H1 (cell line): ENCODE data around the gene TNFAIP1. TPM values are rescaled to one million over a fixed set of nuclear protein-coding genes. Genes with fewer than 3 reads are reported as not detected.

ENCODE experiments used
- CTCF ChIA-PET: fragments of 300-600 bp; sonication (Branson Sonifier 250); formaldehyde crosslinking; loops from one replicate; lab custom pipeline; 2021; ENCODE audit not compliant: partially characterized antibody; lab: Charles Lee
- POLR2A ChIA-PET: fragments of 300-600 bp; sonication (Branson Sonifier 250); formaldehyde crosslinking; loops from one replicate; lab custom pipeline; 2021; ENCODE audit warnings: inconsistent platforms; ENCODE audit not compliant: partially characterized antibody; lab: Charles Lee
- DNase-seq, 2 experiments: peaks; one replicate each; pipeline versions ENCODE4 v3.0.0 to v3.0.0-alpha.2; 2010 to 2022; ENCODE audit warnings: low spot score in 2 of 2, low read depth in 1 of 2, mixed read lengths in 1 of 2
- FAIRE-seq: peaks from 2 replicates; lab custom pipeline; 2011; peaks lifted over from hg19 to GRCh38; lab: Jason Lieb, UNC
- H2AFZ ChIP-seq: 2 replicates; pipeline ENCODE4 v1.8.1; 2012; ENCODE audit warnings: low read length, inconsistent platforms
- H2AK5ac ChIP-seq: 2 replicates; pipeline ENCODE4 v1.6.1; 2013; ENCODE audit warnings: low read depth, low read length
- H2BK120ac ChIP-seq: replicated peaks from 2 replicates; pipeline ENCODE3; 2013; ENCODE audit warnings: low read depth, low read length, inconsistent platforms
- H2BK12ac ChIP-seq: 2 replicates; pipeline ENCODE4 v1.6.1; 2013; ENCODE audit warnings: low read depth, low read length
- H2BK15ac ChIP-seq: 2 replicates; pipeline ENCODE4 v1.6.1; 2013; ENCODE audit warnings: low read length
- H2BK20ac ChIP-seq: 2 replicates; pipeline ENCODE4 v1.6.1; 2013; ENCODE audit warnings: low read length
- H2BK5ac ChIP-seq: 2 replicates; pipeline ENCODE4 v1.6.1; 2013; ENCODE audit warnings: low read depth, low read length
- H3K14ac ChIP-seq: 2 replicates; pipeline ENCODE4 v1.6.1; 2013; ENCODE audit warnings: inconsistent platforms; ENCODE audit not compliant: insufficient read length
- H3K18ac ChIP-seq: 2 replicates; pipeline ENCODE4 v1.6.1; 2013; ENCODE audit warnings: low read length; ENCODE audit errors: extremely low read depth
- H3K23ac ChIP-seq: 2 replicates; pipeline ENCODE4 v1.6.1; 2013; ENCODE audit warnings: inconsistent platforms; ENCODE audit not compliant: insufficient read length
- H3K23me2 ChIP-seq: 2 replicates; pipeline ENCODE4 v1.6.1; 2013; ENCODE audit warnings: low read depth, low read length
- H3K27ac ChIP-seq: 2 replicates; pipeline ENCODE4 v1.6.1; 2011; ENCODE audit warnings: low read depth, low read length, inconsistent platforms
- H3K27me3 ChIP-seq, 4 experiments: replicated peaks in 1 of 4; 1 replicate in 1 of 4; 2 replicates in 3 of 4; pipeline versions ENCODE4 v1.6.1 to v1.8.1; 2011 to 2013; ENCODE audit warnings: low read length in 3 of 4, mild to moderate bottlenecking in 3 of 4, inconsistent platforms in 2 of 4, mixed read lengths in 2 of 4, moderate library complexity in 1 of 4; ENCODE audit not compliant: control insufficient read depth in 3 of 4, insufficient read depth in 3 of 4; ENCODE audit errors: extremely low read depth in 1 of 4
- H3K36me3 ChIP-seq, 4 experiments: 2 replicates each; pipeline versions ENCODE4 v1.6.1 to v1.8.1; 2011 to 2013; ENCODE audit warnings: mild to moderate bottlenecking in 4 of 4, low read length in 3 of 4, moderate library complexity in 2 of 4, control low read depth in 1 of 4, inconsistent platforms in 1 of 4; ENCODE audit not compliant: insufficient read depth in 4 of 4, control insufficient read depth in 2 of 4
- H3K4ac ChIP-seq: replicated peaks from 2 replicates; pipeline ENCODE3; 2013; ENCODE audit warnings: low read length, low read depth, mixed read lengths, inconsistent platforms; ENCODE audit not compliant: insufficient read length
- H3K4me1 ChIP-seq, 4 experiments: replicated peaks in 1 of 4; 1 replicate in 1 of 4; 2 replicates in 3 of 4; pipeline versions ENCODE4 v1.6.1 to v1.8.1; 2011 to 2013; ENCODE audit warnings: low read length in 3 of 4, inconsistent platforms in 2 of 4, mixed read lengths in 1 of 4; ENCODE audit not compliant: insufficient read depth in 4 of 4, control insufficient read depth in 3 of 4
- H3K4me2 ChIP-seq, 2 experiments: 2 replicates each; pipeline versions ENCODE4 v1.6.1 to v1.8.1; 2011 to 2013; ENCODE audit warnings: low read depth in 2 of 2, low read length in 2 of 2, control low read depth in 1 of 2, inconsistent platforms in 1 of 2, mild to moderate bottlenecking in 1 of 2; ENCODE audit not compliant: insufficient read depth in 1 of 2
- H3K4me3 ChIP-seq, 4 experiments: fragments of 200-600, 300-600 bp in 1 of 4; sonication (generic), shearing (Covaris generic), sonication (Bioruptor Twin) in 1 of 4; 2 replicates each; pipeline versions ENCODE4 v1.5.1 to v1.8.1; 2011 to 2016; ENCODE audit warnings: low read length in 4 of 4, low read depth in 3 of 4, control low read depth in 2 of 4, inconsistent platforms in 2 of 4, mild to moderate bottlenecking in 2 of 4, mixed read lengths in 1 of 4, moderate library complexity in 1 of 4; ENCODE audit not compliant: insufficient read depth in 2 of 4; ENCODE audit errors: extremely low read depth in 1 of 4
- H3K56ac ChIP-seq: replicated peaks from 2 replicates; pipeline ENCODE3; 2013; ENCODE audit warnings: low read depth, mild to moderate bottlenecking, mixed read lengths, low read length, inconsistent platforms; ENCODE audit not compliant: insufficient read length
- H3K79me1 ChIP-seq: 2 replicates; pipeline ENCODE4 v1.6.1; 2013; ENCODE audit warnings: low read depth, low read length, control low read depth
- H3K79me2 ChIP-seq, 2 experiments: 2 replicates each; pipeline versions ENCODE4 v1.6.1 to v1.8.1; 2012 to 2013; ENCODE audit warnings: low read length in 2 of 2, mild to moderate bottlenecking in 2 of 2, inconsistent platforms in 1 of 2; ENCODE audit not compliant: insufficient read depth in 2 of 2, control insufficient read depth in 1 of 2
- H3K9ac ChIP-seq, 4 experiments: replicated peaks in 1 of 4; 1 replicate in 1 of 4; 2 replicates in 3 of 4; pipeline versions ENCODE4 v1.6.1 to v1.8.1; 2011 to 2013; ENCODE audit warnings: low read depth in 3 of 4, low read length in 3 of 4, control low read depth in 2 of 4, mild to moderate bottlenecking in 2 of 4, moderate library complexity in 2 of 4, inconsistent platforms in 1 of 4; ENCODE audit errors: extremely low read depth in 1 of 4
- H3K9me3 ChIP-seq, 2 experiments: 2 replicates each; pipeline versions ENCODE4 v1.6.1 to v1.8.1; 2012 to 2013; ENCODE audit warnings: mild to moderate bottlenecking in 2 of 2, moderate library complexity in 2 of 2, control low read depth in 1 of 2, inconsistent platforms in 1 of 2, low read depth in 1 of 2, low read length in 1 of 2, mixed read lengths in 1 of 2; ENCODE audit not compliant: insufficient read depth in 2 of 2
- H4K20me1 ChIP-seq, 2 experiments: replicated peaks in 1 of 2; 2 replicates each; pipeline versions ENCODE3 to v1.8.1; 2011 to 2013; ENCODE audit warnings: inconsistent platforms in 2 of 2, low read length in 2 of 2, mild to moderate bottlenecking in 1 of 2; ENCODE audit not compliant: insufficient read depth in 2 of 2, control insufficient read depth in 1 of 2
- H4K5ac ChIP-seq: 2 replicates; pipeline ENCODE4 v1.6.1; 2013; ENCODE audit warnings: low read length, low read depth, mixed read lengths, inconsistent platforms; ENCODE audit not compliant: insufficient read length
- H4K8ac ChIP-seq: 2 replicates; pipeline ENCODE4 v1.8.0; 2013; ENCODE audit warnings: mild to moderate bottlenecking, moderate library complexity, low read length, inconsistent platforms; ENCODE audit not compliant: insufficient read depth; ENCODE audit errors: extremely low read depth
- H4K91ac ChIP-seq: replicated peaks from 2 replicates; pipeline ENCODE3; 2013; ENCODE audit warnings: low read length, mixed read lengths, inconsistent platforms; ENCODE audit not compliant: insufficient read length
- BCL11A ChIP-seq, 2 experiments: IDR thresholded peaks; one replicate each; pipeline ENCODE4 v1.6.1; 2011; ENCODE audit warnings: low read depth in 2 of 2, low read length in 2 of 2, mild to moderate bottlenecking in 2 of 2
- CEBPB ChIP-seq: IDR thresholded peaks from 2 replicates; pipeline ENCODE4 v1.6.1; 2012; ENCODE audit warnings: low read depth, low read length
- CHD2 ChIP-seq: IDR thresholded peaks from 2 replicates; pipeline ENCODE4 v1.6.1; 2012; ENCODE audit warnings: low read length, improper control_type of control experiment
- E2F6 ChIP-seq: IDR thresholded peaks from 2 replicates; pipeline ENCODE4 v1.6.1; 2012; ENCODE audit warnings: inconsistent platforms
- MAX ChIP-seq: IDR thresholded peaks from 2 replicates; pipeline ENCODE4 v1.6.1; 2012; ENCODE audit warnings: inconsistent platforms
- TBP ChIP-seq: IDR thresholded peaks from 2 replicates; pipeline ENCODE4 v1.6.1; 2011; ENCODE audit warnings: low read depth, low read length, improper control_type of control experiment
- YY1 ChIP-seq: IDR thresholded peaks from 2 replicates; pipeline ENCODE4 v1.6.1; 2011; ENCODE audit warnings: low read depth, mild to moderate bottlenecking, low read length
- WGBS, 2 experiments: shearing (Covaris generic) in 1 of 2; methylation state at CpG; one replicate each; pipeline versions ENCODE4 v1.1.6 to v1.1.7; 2013 to 2015; ENCODE audit warnings: low lambda C conversion rate in 2 of 2, mixed read lengths in 2 of 2, inconsistent platforms in 1 of 2, low coverage in 1 of 2, missing lambda C conversion rate in 1 of 2; ENCODE audit not compliant: insufficient replicate concordance in 2 of 2, insufficient coverage in 1 of 2, insufficient read length in 1 of 2; ENCODE audit errors: extremely low coverage in 1 of 2, missing lambda C conversion rate in 1 of 2; 5-methylcytosine and 5-hydroxymethylcytosine counted together
- polyA plus RNA-seq, 7 experiments: library from polyadenylated mRNA; depleted of rRNA in 3 of 7; stranded (reverse) in 5 of 7; unstranded in 2 of 7; fragments of >200 nt in 5 of 7; fragments of 200-250 nt in 2 of 7; gene quantifications; 1 replicate in 5 of 7; 2 replicates in 1 of 7; 4 replicates in 1 of 7; pipeline versions ENCODE4 v1.2.1 to v1.2.3, GENCODE V29; 2011 to 2013; ENCODE audit warnings: missing spikeins in 2 of 7, mixed read lengths in 2 of 7
- total RNA-seq: library from RNA; stranded (reverse); fragmentation: NEBNext Ultra II Directional; extraction: Animal tissue kit (Norgen Biotek cat#: 25700); gene quantifications from 2 replicates; pipeline ENCODE4 v1.2.1, GENCODE V29; 2021

The TNFAIP1 gene
- total and polyA plus RNA-seq, 2 of the 8 experiments (the other 6 are each of a cell fraction or from before 2014, with no cell fraction given): 16.9 to 19.5 TPM

- Histone ChIP-seq H2BK15ac (no peak overlapping the region), H4K20me1 (peaks cover 2 to 3% of the 10 kb centered on the region in 2 experiments), H3K9ac (no peak overlapping the region), H3K4me2 (no peak overlapping the region), H3K56ac (peak overlapping the region; percentile 38), H4K91ac (no peak overlapping the region), H3K23ac (no peak overlapping the region), H4K5ac (no peak overlapping the region), H3K79me1 (no peaks in the 10 kb centered on the region), H2BK120ac (no peak overlapping the region), H3K27me3 (peaks cover 5 to 9% (median 8%) of the 10 kb centered on the region in 4 experiments; a peak in 6 of 7 replicates), H2BK20ac (no peak overlapping the region), H3K9me3 (no peaks in the 10 kb centered on the region), H3K36me3 (peaks cover 0 to 2% (median under 1%) of the 10 kb centered on the region in 4 experiments; a peak in 1 of 8 replicates), H3K4me1 (peaks cover 3 to 16% (median 9%) of the 10 kb centered on the region in 4 experiments; a peak in 6 of 7 replicates), H2BK5ac (no peak overlapping the region), H4K8ac (no peak overlapping the region), H3K23me2 (peaks cover 16% of the 10 kb centered on the region; the same call in 1 of the 2 replicates), H3K4me3 (no peak overlapping the region), H2BK12ac (no peak overlapping the region), H2AFZ (no peak overlapping the region), H3K18ac (no peak overlapping the region), H2AK5ac (0 out of 2 replicates have a peak overlapping the region, but pooled peaks have one; percentile 65), H3K27ac (no peak overlapping the region), H3K14ac (no peak overlapping the region), H3K79me2 (no peaks in the 10 kb centered on the region), H3K4ac (no peak overlapping the region)
- no peak for DNase-seq
- ChIA-PET CTCF (interaction anchor here (0.8 to 2.8 kb wide), 8 partner anchors 10 to 181 kb away, joined by 3 to 10 read pairs (median 4); no protein-coding TSS in a partner anchor), POLR2A (interaction anchor here (1.0 to 12.7 kb wide), 7 partner anchors 9 to 98 kb away, joined by 3 to 103 read pairs (median 5); partner anchors contain the start of genes IFT20, POLDIP2 and TNFAIP1)
- no peak for TF ChIP-seq CEBPB
- TF ChIP-seq TBP: no peak
- no peak for TF ChIP-seq BCL11A (IDR thresholded peaks at IDR 0.05; ENCODE audit: low read depth in 2 of 2, low read length in 2 of 2)
- no peak for TF ChIP-seq CHD2
- TF ChIP-seq MAX: no peak
- TF ChIP-seq E2F6: no peak
- no peak for TF ChIP-seq YY1
- WGBS, 2 experiments: 85% methylated on average over 20 of the region's 21 CpGs; no CpG with 5 or more reads in 1 of the 2 experiments
- FAIRE-seq: no peak
These were observed 32.2 kb downstream of the TNFAIP1 start for GRCh38 chr17:28367641-28368305.
